Ecto neural progenitor cell (in vitro differentiated cells): ENCODE measurements around the gene RBM43.
"Not testable (repeated sequence)": the region's sequence is repeated elsewhere in the genome, so short reads cannot be mapped to it uniquely, and the experiment has no call there.

Experiments used
- DNase-seq: peaks from one replicate; pipeline ENCODE4 v3.0.0-alpha.2; 2018; ENCODE audit warnings: low spot score

The RBM43 gene

DNA sequence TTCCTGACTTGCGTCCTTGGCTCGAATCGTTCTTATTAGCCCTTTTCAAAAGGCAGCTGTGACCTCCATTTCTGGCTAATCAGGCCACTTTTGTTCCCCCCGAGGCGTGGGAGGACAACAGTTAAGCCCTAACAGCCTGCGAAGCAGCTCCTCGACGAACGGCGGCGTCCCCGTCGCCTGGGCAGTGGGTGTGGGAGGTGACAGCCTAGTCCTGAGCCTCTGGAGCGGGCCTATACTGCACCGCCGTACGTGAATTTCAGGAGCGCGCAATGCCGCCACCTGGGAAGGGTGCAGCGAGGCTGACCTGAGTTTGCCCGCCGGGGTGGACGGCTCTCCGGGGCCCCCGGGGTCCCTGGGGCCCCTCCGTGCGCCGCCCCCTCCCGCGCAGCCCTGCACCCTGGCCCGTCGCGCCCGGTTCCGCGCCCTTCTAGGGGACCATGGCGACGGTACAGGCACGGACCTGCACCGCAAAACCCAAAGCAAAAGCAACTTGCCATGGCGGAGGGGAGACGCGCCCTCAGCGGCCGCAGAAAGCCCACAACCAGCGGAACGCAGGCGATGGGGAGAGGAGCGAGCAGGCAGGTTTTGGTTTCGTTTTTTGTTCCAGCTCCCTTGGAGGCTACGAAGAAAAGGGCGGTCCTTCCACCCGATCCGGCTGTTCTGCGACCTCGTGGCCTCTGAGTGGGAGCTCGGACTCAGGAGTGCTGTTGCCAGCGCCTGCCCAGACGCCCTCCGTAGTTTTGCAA lies at the start of gene RBM43:
TSS of gene RBM43 (minus strand) at position 633 of the 746 bp plus-strand sequence. CDS start at position 497, 136 bp downstream.
- peak; percentile 82 for DNase-seq

DNA sequence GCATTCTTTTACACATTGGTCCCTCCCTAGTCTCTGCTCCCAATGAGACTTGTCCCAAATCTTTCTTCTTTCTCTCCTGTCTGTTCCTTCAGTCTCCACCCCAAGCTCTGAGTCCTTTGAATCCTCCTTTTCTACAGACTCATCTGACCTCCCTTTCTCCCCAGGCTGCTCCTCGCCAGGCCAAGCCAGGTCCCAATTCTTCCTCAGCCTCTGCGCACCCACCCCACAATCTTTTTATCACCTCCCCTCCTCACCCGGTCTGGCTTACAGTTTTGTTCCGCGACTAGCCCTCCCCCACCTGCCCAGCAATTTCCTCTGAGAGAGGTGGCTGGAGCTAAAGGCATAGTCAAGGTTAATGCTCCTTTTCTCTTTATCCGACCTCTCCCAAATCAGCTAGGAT lies 48.6 kb upstream of the RBM43 start:
- not testable (repeated sequence) for DNase-seq

DNA sequence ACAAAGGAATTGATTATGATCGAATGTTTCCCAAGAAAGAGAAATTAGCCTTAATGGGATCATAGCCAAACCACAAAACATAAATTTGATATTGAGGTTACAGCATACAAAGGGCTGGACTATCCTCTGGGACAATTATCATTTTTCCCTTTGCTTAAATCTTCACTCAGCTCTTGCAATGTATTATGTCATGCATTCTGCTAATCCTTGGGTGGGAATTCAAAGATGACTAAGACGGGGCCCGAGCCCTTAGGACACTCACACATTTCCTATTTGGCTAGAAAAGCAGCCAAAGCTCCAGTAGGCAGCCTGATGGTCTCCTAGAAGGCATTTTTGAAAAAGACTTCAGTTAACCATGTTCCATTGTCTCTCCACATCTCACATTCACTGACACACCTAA lies 45.0 kb upstream of the RBM43 start:
- no peak for DNase-seq

DNA sequence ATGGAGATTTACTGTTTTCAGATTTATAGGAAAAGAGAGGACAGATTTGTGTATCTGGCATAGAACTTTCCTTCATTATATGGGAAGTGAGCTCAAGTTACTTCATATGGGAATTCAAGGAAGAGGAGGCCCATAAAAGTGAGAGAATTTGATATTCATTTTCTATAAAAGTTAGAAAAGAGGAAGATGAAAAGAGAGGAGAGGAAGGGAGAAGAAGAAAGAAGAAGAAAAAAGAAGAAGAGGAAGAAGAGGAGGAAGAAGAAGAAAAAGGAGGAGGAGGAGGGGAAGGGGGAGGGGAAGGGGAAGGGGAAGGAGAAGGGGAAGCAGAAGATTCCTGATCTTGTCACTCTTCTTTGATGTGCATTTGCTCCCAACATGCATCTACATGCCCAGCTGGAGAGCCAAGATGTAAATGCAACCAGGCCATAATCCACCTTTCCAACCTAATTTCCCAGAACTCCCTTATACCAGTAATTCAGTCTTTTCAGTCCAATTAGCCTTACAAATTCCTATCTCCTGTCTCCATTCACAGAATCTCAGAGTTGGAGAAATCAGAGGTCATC lies 43.5 kb upstream of the RBM43 start:
- DNase-seq, result no peak

DNA sequence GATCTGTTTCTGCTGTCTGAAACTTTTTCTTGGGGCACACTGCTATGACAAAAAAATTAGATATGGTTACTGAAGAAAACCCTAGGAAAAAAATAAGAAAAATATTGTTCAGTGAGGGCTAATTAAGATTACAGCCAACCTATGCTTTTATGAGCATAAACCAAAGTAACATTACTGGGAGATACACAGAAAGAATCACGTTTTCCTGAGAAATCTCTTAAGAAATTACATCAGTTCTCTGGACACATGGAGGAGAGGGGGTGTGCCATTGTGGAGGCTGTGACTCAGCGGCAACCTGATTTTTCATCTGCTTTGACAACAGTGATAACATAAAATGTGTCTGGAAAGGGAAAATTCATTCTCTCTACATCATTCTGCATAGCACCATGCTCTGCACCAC lies 41.2 kb upstream of the RBM43 start:
- DNase-seq, result no peak

DNA sequence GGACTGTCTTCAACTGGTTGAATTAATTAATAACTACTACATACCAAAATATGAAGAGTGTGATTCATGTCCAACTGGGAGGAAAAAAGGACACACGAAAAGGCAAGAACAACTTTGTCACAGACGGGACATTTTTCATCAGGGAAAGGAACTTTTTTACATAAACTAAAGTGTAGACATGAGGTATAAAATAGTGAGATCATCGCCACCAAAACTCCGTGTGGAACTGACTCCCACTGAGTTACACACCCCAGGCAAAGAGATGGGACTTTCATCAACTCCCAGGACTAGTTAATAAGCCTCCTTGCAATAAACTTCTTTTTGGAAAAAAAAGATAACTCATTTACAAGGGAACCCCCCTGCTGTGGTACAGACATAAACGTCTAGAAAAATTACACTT lies 40.7 kb upstream of the RBM43 start:
- no peak for DNase-seq

DNA sequence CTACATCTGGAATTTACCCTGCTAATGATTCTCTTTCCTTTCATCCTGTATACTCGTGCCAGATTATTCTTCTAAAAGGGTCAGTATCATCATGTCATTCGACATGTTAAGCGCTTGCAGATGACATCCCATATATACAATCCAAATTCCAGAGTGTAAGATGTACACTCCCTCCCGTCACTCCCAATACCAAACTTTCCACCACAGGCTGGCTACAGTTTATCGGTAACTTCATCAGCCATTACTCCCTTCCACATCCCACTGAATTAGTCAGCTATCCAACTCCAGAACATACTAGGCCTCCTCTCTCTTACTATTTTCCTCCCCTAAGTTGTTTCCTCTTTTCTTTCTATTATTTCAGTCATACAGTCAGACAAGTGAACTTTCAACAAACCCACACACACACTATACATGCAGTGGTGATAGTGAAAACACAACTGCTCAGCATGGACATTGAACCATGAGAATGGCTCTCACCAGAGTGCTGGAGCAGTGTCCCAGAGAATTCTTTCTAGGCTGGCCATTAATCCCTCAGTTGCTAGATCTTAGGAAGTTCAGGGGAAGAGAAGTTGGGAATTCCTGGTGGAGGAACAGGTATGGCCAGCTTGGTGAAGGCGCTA lies 38.4 kb upstream of the RBM43 start:
- DNase-seq, result no peak

DNA sequence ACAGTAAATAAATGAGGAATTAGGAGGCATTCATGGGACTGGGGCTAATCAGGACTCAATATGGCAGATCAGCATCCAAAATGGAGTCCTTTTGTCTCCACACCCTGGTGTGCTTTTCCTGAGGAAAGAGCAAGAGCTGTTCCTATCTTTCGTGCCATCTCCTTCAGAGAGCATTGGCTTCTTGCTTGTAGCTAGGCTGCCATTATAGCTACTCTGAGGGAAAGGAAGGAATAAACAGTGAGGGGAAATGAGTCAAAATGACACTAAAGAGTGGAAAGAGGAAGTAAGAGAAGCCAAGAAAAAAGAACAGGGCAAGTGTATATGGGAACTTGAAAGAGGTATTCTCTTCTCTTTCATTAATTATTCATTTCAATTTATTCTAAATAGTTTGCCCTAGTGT lies 36.2 kb upstream of the RBM43 start:
- DNase-seq, result no peak

DNA sequence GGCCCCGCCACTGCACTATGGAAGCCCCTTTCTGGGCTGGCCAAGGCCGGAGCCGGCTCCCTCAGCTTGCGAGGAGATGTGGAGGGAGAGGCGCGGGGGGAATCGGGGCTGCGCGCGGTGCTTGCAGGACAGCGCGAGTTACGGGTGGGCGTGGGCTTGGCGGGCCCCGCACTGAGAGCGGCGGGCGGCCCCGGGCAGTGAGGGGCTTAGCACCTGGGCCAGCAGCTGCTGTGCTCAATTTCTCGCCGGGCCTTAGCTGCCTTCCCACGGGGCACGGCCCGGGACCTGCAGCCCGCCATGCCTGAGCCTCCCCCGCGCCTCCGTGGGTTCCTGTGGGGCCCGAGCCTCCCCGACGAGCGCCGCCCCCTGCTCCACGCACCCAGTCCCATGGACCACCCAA lies 34.3 kb upstream of the RBM43 start:
- DNase-seq, result not testable (repeated sequence)

DNA sequence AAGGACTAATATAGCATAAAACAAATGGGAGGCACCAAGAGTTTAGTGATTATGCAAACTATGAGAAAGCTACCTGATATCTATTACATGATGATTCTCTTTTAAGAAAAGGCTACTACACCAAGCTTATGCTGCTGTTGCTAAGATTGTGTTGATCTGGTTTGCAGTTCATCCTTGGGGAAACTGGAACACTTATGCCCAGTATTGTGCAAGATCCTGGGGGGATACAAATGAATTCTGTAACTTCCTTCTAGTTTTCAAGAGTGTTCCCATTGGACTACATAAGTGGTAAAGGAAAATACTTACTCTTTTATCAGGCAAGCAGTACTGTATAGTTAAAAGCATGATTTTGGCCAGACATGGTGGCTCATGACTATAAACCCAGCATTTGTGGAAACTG lies 30.9 kb upstream of the RBM43 start:
- no peak for DNase-seq

DNA sequence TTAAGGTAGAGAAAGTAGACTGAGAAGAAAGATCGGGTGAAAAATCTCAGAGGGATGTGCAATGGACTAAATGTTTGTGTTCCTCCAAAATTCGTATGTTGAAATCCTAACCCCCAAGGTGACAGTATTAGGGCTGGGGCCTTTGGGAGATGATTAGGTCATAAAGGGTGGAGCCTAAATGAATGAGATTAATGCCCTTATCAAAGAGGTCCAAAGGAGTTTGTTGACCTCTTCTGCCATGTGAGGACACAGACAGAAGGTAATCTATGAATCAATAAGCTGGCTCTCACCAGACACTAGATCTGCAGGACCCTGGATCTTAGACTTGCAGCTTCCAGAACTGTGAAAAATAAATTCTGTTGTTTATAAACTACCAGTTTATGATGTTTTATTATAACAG lies 30.5 kb upstream of the RBM43 start:
- DNase-seq, result no peak

DNA sequence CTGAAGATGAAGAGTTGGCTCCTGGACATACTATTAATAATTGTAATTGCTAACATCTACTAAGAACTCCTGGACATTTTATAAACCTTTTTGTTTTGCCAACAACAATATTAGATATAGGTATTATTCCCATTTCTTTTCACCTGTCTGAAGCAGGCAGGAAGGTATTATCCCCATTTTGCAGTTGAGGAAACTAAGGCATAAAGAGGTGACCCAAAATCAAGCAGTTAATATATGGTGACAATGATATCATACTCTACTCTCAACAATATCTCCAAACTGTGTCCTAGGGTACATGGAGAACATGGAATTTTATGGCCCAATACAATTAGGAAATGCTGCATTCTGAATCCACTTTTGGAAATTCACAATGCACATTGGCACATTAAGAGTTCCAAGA lies 29.6 kb upstream of the RBM43 start:
- no peak for DNase-seq

DNA sequence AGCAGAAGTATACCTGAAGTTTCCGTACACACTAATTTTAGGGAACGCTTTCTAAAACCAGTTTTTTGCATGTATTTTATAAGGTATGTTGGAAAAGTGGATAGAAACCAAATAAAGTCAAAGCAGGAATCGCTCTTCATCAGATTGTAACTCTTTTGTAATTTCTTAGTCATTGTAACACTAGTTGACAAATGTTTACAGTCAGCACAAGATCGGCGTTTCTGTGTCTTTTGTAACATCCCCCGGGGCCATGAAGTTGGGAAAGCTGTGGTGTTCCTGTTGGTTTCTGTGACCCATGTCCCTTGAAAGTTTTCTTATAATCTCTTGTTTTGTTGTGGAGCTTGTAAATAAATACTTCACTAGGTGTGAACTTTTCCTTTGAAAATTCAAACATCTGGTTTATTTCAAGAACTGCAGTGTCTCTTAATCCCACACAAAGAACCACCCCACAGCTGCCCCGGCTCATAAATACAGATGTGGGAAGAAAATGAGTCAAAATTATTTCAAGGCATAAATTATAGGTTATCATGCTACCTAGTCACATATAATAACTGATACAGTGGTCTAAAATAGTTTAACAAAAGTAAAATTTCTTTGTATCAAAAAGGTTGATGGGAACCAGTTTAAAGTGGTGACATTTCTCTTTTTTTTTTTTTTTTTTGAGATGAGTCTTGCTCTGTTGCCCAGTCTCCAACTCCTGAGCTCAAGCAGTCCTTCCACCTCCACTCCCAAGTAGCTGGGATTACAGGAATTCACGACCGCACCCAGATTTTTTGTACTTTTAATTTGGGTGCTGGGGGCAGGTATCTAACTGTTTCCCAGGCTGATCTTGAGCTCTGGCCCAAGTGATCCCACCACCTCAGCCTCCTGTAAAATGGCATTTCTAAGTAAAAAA lies 28.6 kb upstream of the RBM43 start:
- DNase-seq, result no peak

DNA sequence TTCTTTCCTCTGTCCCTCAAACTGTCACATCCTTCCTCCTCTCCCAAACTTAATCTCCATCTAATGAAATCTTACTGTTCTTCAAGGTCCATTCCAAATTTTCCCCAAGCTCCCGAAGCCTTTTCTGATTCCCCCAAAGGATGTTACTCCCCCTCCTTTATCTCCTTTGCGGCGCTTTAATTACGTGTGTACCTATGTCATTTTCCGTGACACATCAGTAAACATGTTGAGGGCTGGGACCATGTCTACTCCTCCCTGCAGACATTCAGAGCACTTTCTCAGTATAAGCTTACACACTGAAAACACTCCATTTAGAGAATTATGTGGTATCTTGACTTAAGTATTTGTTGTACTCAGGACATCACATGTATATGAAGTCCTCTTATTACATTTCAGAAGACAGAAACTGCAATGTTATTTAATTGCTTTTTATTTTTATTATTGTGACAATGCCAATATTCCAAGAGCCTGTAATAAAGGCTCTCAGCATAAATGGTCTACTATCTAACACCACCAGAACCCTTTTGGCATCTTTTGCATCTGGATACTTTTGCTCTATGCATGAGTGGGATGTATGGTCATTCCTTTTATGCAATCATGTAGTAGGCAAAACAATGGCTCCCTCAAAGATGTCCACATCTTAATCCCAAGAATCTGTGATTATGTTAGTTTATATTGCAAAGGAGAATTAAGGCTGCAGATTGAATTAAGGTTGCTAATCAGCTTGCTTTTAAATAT lies 26.0 kb upstream of the RBM43 start:
- DNase-seq, result no peak

DNA sequence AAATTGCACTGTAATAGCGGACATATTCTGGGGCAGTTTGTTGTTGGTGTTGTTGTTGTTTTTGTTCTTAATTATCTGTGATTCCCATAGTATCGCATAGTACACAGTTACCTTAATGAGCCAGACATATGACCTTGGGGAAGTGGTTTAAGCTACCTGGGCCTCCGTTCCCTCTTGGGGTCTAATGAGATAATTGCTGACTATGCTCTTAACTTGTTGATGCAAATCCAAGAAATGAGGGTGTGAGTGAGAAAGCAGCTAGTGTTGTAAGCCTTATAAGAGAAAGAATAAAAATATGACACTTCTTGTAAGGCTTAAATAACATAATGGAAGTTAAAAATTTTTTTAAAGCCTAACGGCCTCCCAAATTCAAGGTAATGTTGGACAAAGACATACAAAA lies 20.7 kb upstream of the RBM43 start:
- DNase-seq, result no peak

DNA sequence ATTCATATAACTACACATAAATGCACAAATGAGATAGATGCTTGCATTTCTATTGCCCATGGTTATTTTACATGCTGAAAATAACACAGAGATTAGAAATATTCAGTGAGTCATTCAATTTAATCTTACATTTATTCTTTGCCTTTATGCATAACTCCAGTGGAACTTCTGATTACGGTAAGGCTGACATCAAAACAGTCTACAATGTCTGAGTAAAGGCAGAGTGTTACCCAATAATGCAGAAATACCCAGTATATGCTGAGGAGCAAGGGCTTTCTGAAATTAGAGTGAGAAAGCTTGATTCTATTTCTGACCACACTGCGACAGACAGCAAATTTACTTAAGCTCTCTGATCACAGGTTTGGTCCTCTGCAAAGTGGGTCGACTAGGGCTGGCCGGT lies 18.6 kb upstream of the RBM43 start:
- DNase-seq, result no peak

DNA sequence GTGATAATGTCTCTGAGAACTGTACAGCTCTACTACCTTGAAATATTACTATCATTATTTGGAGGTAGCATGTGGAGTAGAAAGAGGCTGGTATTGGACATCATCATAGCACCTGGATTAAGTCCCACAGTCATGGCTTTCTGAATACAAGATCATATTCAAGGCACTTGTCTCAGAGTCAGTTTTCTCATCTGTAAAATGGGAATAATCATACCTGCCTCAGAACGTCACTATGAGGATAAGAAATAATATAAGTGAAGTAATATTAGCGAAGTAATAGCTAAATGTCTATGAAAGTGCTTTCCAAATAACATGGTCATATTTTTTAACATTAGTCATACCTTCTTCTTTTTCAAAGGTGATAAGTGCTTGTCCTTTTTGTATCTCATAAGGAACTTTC lies 16.8 kb upstream of the RBM43 start:
- no peak for DNase-seq

DNA sequence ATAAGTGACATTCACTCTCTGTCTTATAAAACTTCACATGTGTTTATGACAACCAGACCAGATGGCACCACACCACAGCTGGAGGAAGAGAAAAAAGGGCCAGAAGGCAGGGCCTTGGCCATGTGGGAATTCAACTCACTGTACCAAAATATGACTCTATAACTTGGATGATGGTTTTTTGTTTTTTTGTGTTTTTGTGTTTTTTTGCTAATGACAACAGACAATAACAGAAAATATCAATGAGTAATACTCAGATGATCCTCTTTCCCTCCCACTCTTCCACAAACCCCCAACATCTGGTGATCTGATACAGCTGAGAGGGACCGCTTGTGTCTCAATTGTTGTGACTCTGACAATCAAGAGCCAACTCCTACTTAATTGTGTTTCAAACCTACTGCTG lies 15.4 kb upstream of the RBM43 start:
- DNase-seq, result no peak

DNA sequence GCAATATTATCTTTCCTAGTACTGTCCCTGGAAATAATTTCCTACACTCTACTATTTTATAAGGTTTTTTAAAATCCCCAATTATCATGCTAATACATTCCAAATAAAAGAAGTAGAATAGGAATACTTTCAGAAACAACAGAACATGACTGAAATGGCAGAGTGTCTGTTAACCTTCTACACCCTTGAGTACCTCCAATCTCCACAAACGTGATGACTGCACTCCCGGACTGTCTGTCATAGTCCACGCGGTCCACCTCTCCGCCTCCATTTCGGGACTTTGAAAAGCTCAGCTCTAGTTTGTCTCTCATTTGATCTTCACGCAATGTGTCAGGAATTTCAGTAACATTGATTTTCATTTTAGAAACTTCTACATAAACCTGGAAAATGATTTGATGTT lies 13.6 kb upstream of the RBM43 start:
- no peak for DNase-seq

DNA sequence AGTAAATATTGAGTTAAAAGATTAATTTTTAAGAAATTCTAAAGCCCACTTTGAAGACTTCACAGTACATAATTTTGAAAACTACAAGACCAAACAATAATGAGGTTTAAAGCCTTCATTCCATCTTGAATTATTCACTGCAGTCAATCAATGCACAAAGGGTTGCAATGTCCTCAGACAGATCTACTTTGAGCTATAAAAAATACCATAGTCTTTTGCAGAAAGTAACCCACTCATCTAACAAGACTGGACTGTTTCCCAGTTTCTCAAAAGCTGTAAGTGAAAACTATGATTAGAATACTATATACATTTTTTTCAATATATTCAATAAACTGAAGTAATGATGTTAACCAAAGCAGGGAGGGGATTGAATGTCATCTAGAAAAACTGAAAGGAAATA lies 10.2 kb upstream of the RBM43 start:
- DNase-seq, result no peak

DNA sequence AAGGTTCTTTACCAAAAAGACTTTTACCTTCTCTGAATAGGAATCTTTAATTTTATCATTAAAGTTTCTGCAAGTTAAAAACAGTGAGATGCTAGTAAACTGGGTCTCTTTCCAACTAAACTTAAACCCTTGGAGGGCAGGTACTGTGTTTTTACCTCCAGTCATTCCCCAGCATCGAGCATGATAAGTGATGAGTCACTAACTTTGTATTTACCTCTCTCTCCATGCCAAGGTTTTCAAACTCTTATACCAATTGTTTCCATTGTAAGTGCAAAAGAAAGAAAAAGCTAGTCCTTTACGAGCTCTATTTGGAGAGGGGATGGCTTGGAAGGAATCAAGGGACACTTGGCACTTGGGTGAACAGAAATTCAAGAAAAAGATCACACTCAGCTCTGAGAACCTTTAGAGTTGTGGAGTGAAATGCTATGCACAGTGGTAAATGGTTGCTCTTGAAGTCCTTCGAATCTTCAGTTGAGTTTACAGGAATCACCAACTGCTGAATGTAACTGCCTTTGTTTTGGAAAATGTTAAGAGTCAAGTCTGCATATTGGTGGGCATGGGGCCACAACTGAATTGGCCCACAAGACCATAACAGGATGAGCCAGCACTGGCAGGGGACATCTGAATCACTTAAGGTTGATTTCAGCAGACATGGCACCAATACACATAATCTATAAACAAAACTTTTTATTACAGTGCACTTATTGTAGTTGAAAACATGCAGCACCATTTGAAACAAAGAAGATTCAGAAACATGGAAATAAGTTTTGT lies 8.3 kb upstream of the RBM43 start:
- no peak for DNase-seq
